Brain microvascular endothelial cell (primary cell): ENCODE results near the gene TAS2R30.

Source experiments
- DNase-seq: peaks from one replicate; pipeline ENCODE4 v3.0.0-alpha.2; 2020
- H3K27ac ChIP-seq: fragments of 250-450 bp; sonication (Bioruptor Pico); 2 replicates; pipeline ENCODE4 v1.5.1; 2020; ENCODE audit warnings: mild to moderate bottlenecking, moderate library complexity
- H3K27me3 ChIP-seq: fragments of 250-450 bp; sonication (Bioruptor Pico); replicated peaks from 2 replicates; pipeline ENCODE4 v1.5.1; 2020; ENCODE audit warnings: mild to moderate bottlenecking
- H3K36me3 ChIP-seq: fragments of 250-450 bp; sonication (Bioruptor Pico); replicated peaks from 2 replicates; pipeline ENCODE4 v1.5.1; 2020; ENCODE audit warnings: mild to moderate bottlenecking
- H3K4me3 ChIP-seq: 2 replicates; pipeline ENCODE4 v1.5.1; 2011; ENCODE audit warnings: low read depth, mild to moderate bottlenecking, control low read depth, low read length, moderate library complexity
- CTCF ChIP-seq: IDR thresholded peaks from 2 replicates; pipeline ENCODE4 v1.5.1; 2011; ENCODE audit warnings: low read depth, mild to moderate bottlenecking, moderate library complexity, low read length, control low read depth, inconsistent platforms; ENCODE audit errors: missing control alignments
- in situ Hi-C: cut with HindIII; loops from 2 replicates; pipeline ENCODE4 v1.10.0; 2017; ENCODE audit warnings: low sequenced_read_pairs, low pct_ligation_motif_present

The TAS2R30 gene

GRCh38 chr12:11144297-11144696 is 9.9 kb upstream of the TAS2R30 start:
- in situ Hi-C loops = no loop called here
- Histone ChIP-seq H3K27me3 (no peaks in the 10 kb centered on the region), H3K27ac (no peak overlapping the region), H3K36me3 (no peaks in the 10 kb centered on the region), H3K4me3 (no peak overlapping the region)
- DNase-seq = no peak
- no peak for TF ChIP-seq CTCF

GRCh38 chr12:11143352-11143751 is 8.9 kb upstream of the TAS2R30 start:
- Histone ChIP-seq H3K36me3 (no peaks in the 10 kb centered on the region), H3K4me3 (no peak overlapping the region), H3K27ac (no peak overlapping the region), H3K27me3 (no peaks in the 10 kb centered on the region)
- TF ChIP-seq CTCF = no peak
- in situ Hi-C loops = no loop called here
- DNase-seq = no peak

GRCh38 chr12:11136075-11136474 is 1.6 kb upstream of the TAS2R30 start:
- DNase-seq = no peak
- no peak overlapping the region for H3K4me3 ChIP-seq
- no peaks in the 10 kb centered on the region for H3K36me3 ChIP-seq
- in situ Hi-C loops = no loop called here
- H3K27me3 ChIP-seq = no peaks in the 10 kb centered on the region
- no peak overlapping the region for H3K27ac ChIP-seq
- TF ChIP-seq CTCF = no peak

GRCh38 chr12:11133816-11134215 is 628 bp downstream of the TAS2R30 start:
- Histone ChIP-seq H3K4me3 (no peak overlapping the region), H3K27me3 (no peaks in the 10 kb centered on the region), H3K27ac (no peak overlapping the region), H3K36me3 (no peaks in the 10 kb centered on the region)
- in situ Hi-C loops = no loop called here
- TF ChIP-seq CTCF = no peak
- no peak for DNase-seq

GRCh38 chr12:11133162-11133561 is 1.3 kb downstream of the TAS2R30 start:
- TF ChIP-seq CTCF = no peak
- in situ Hi-C loops = no loop called here
- no peaks in the 10 kb centered on the region for H3K27me3 ChIP-seq
- DNase-seq = no peak
- no peaks in the 10 kb centered on the region for H3K36me3 ChIP-seq
- no peak overlapping the region for H3K4me3 ChIP-seq
- H3K27ac ChIP-seq = no peak overlapping the region

GRCh38 chr12:11130999-11131398 is 3.4 kb downstream of the TAS2R30 start:
- H3K4me3 ChIP-seq = no peak overlapping the region
- no peaks in the 10 kb centered on the region for H3K36me3 ChIP-seq
- no peak for DNase-seq
- H3K27ac ChIP-seq = no peak overlapping the region
- TF ChIP-seq CTCF = no peak
- no peaks in the 10 kb centered on the region for H3K27me3 ChIP-seq
- in situ Hi-C loops = no loop called here
